Measurements from ENCODE around the gene NEUROG1. TPM values are rescaled to one million over a fixed set of nuclear protein-coding genes. Genes with fewer than 3 reads are reported as not detected.
A peak's percentile ranks its signal among the peaks of the same experiment; 100 is the strongest.

NEUROG1 gene
- total RNA-seq, 1 experiment from 2014 or later, result not detected

GRCh38 chr5:135547590-135548254, 12.0 kb upstream of the NEUROG1 start:
- CTCF ChIA-PET, result interaction anchor here (0.6 to 32.2 kb wide), 10 partner anchors 17 to 1720 kb away, joined by 3 to 2166 read pairs (median 38); partner anchors contain the start of genes SLC25A48 and TIFAB
- no peak overlapping the region for H3K4me3 Mint-ChIP-seq (ENCODE audit: unreplicated experiment)

GRCh38 chr5:135546912-135547311, 11.1 kb upstream of the NEUROG1 start:
- no peaks in the 10 kb centered on the region for H3K36me3 Mint-ChIP-seq (ENCODE audit: insufficient read depth, unreplicated experiment)
- no peak overlapping the region for H3K27ac Mint-ChIP-seq (ENCODE audit: low read depth, unreplicated experiment)
- ChIA-PET POLR2A (interaction anchor here (1.0 kb wide), 1 partner anchor 81 kb away, joined by 3 read pairs; no protein-coding TSS in a partner anchor), CTCF (interaction anchor here (0.6 to 32.2 kb wide), 6 partner anchors 17 to 659 kb away, joined by 3 to 2166 read pairs (median 134); partner anchors contain the start of genes SLC25A48 and TIFAB)
- DNase-seq (ENCODE audit: unreplicated experiment), result peak; percentile 25
- no peaks in the 10 kb centered on the region for H3K9me3 Mint-ChIP-seq (ENCODE audit: unreplicated experiment)
- H3K4me3 Mint-ChIP-seq (ENCODE audit: unreplicated experiment), result no peak overlapping the region
- H3K4me1 Mint-ChIP-seq (ENCODE audit: insufficient read depth, unreplicated experiment), result no peaks in the 10 kb centered on the region
- BruUV-seq (replicated peaks), result no TSS peak
- intact Hi-C loops (cut with micrococcal nuclease), result no loop called here
- TF ChIP-seq, protein P1, sequence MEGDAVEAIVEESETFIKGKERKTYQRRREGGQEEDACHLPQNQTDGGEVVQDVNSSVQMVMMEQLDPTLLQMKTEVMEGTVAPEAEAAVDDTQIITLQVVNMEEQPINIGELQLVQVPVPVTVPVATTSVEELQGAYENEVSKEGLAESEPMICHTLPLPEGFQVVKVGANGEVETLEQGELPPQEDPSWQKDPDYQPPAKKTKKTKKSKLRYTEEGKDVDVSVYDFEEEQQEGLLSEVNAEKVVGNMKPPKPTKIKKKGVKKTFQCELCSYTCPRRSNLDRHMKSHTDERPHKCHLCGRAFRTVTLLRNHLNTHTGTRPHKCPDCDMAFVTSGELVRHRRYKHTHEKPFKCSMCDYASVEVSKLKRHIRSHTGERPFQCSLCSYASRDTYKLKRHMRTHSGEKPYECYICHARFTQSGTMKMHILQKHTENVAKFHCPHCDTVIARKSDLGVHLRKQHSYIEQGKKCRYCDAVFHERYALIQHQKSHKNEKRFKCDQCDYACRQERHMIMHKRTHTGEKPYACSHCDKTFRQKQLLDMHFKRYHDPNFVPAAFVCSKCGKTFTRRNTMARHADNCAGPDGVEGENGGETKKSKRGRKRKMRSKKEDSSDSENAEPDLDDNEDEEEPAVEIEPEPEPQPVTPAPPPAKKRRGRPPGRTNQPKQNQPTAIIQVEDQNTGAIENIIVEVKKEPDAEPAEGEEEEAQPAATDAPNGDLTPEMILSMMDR (IDR thresholded peaks at IDR 0.05; ENCODE audit: unreplicated experiment), result no peak
- H3K27me3 Mint-ChIP-seq (ENCODE audit: insufficient read depth, unreplicated experiment), result peaks cover 13% of the 10 kb centered on the region

More at GRCh38 chr5:135547590-135548254, 12.0 kb upstream of the NEUROG1 start:
- Mint-ChIP-seq H3K36me3 (ENCODE audit: insufficient read depth, unreplicated experiment) (no peaks in the 10 kb centered on the region), H3K27me3 (ENCODE audit: insufficient read depth, unreplicated experiment) (peaks cover 13% of the 10 kb centered on the region), H3K4me1 (ENCODE audit: insufficient read depth, unreplicated experiment) (no peaks in the 10 kb centered on the region), H3K27ac (ENCODE audit: low read depth, unreplicated experiment) (no peak overlapping the region), H3K9me3 (ENCODE audit: unreplicated experiment) (no peaks in the 10 kb centered on the region)
- TF ChIP-seq, protein P1 (IDR thresholded peaks at IDR 0.05; ENCODE audit: unreplicated experiment), result no peak
- BruUV-seq (replicated peaks), result no TSS peak
- no peak for DNase-seq (ENCODE audit: unreplicated experiment)
- intact Hi-C loops (cut with micrococcal nuclease), result no loop called here
- POLR2A ChIA-PET, result interaction anchor here (1.4 to 6.8 kb wide), 2 partner anchors 32 to 84 kb away, joined by 6 to 88 read pairs; no protein-coding TSS in a partner anchor

DNA sequence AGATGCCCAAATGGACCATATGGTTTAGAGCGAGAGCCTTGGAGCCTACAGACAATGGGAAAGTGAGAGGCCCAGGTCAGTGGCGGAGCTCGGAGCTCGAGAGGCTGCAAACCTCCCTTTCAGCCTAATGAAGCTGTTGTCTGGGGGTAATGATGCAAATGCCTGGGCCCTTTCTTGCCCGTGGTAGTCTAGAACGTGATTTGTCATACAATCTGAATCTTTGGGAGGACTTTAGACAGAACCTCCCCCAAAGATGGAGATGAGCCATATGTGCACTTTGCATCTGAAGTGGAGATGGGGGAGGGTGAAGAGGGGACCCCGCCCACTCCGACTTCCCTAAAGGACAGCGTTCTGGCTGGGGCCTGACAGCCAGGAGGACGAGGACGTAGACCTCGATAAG, 10.3 kb upstream of the NEUROG1 start:
- Mint-ChIP-seq H3K4me1 (ENCODE audit: insufficient read depth, unreplicated experiment) (no peaks in the 10 kb centered on the region), H3K27ac (ENCODE audit: low read depth, unreplicated experiment) (no peak overlapping the region), H3K4me3 (ENCODE audit: unreplicated experiment) (no peak overlapping the region), H3K9me3 (ENCODE audit: unreplicated experiment) (no peaks in the 10 kb centered on the region), H3K36me3 (ENCODE audit: insufficient read depth, unreplicated experiment) (no peaks in the 10 kb centered on the region), H3K27me3 (ENCODE audit: insufficient read depth, unreplicated experiment) (peaks cover 13% of the 10 kb centered on the region)
- ChIA-PET POLR2A (interaction anchor here (1.0 kb wide), 1 partner anchor 80 kb away, joined by 3 read pairs; no protein-coding TSS in a partner anchor), CTCF (interaction anchor here (0.5 to 32.2 kb wide), 4 partner anchors 16 to 121 kb away, joined by 3 to 2166 read pairs (median 223); partner anchors contain the start of gene TIFAB)
- no TSS peak for BruUV-seq (replicated peaks)
- intact Hi-C loops (cut with micrococcal nuclease), result no loop called here
- DNase-seq (ENCODE audit: unreplicated experiment), result no peak
- TF ChIP-seq, protein P1 (IDR thresholded peaks at IDR 0.05; ENCODE audit: unreplicated experiment), result no peak

GRCh38 chr5:135545099-135545498, 9.3 kb upstream of the NEUROG1 start:
- ChIA-PET CTCF (interaction anchor here (1.0 to 32.2 kb wide), 3 partner anchors 12 to 79 kb away, joined by 3 to 2166 read pairs (median 342); partner anchors contain the start of gene TIFAB), POLR2A (no interaction called here)
- no peaks in the 10 kb centered on the region for H3K9me3 Mint-ChIP-seq (ENCODE audit: unreplicated experiment)
- BruUV-seq (replicated peaks), result no TSS peak
- no peaks in the 10 kb centered on the region for H3K4me1 Mint-ChIP-seq (ENCODE audit: insufficient read depth, unreplicated experiment)
- DNase-seq (ENCODE audit: unreplicated experiment), result no peak
- intact Hi-C loops (cut with micrococcal nuclease), result no loop called here
- H3K27me3 Mint-ChIP-seq (ENCODE audit: insufficient read depth, unreplicated experiment), result peaks cover 13% of the 10 kb centered on the region
- no peak overlapping the region for H3K27ac Mint-ChIP-seq (ENCODE audit: low read depth, unreplicated experiment)
- H3K4me3 Mint-ChIP-seq (ENCODE audit: unreplicated experiment), result no peak overlapping the region
- no peaks in the 10 kb centered on the region for H3K36me3 Mint-ChIP-seq (ENCODE audit: insufficient read depth, unreplicated experiment)
- TF ChIP-seq, protein P1 (IDR thresholded peaks at IDR 0.05; ENCODE audit: unreplicated experiment), result no peak

Data from MCF 10A (cell line).